Neuronal stem cell (in vitro differentiated cells): ENCODE measurements around the gene UBR7.

Source experiments
- DNase-seq: peaks from one replicate; pipeline ENCODE4 v3.0.0-alpha.2; 2013; ENCODE audit warnings: low spot score
- H2AFZ ChIP-seq: one replicate; pipeline ENCODE4 v1.6.1; 2013; ENCODE audit warnings: mild to moderate bottlenecking, low read length, inconsistent platforms
- H2AK5ac ChIP-seq: 2 replicates; pipeline ENCODE4 v1.6.1; 2013; ENCODE audit warnings: low read depth, mild to moderate bottlenecking, inconsistent platforms, low read length, moderate library complexity, mixed read lengths
- H2BK120ac ChIP-seq: 2 replicates; pipeline ENCODE4 v1.6.1; 2013; ENCODE audit warnings: low read depth, mild to moderate bottlenecking, inconsistent platforms, low read length, moderate library complexity, mixed read lengths
- H2BK12ac ChIP-seq: one replicate; pipeline ENCODE4 v1.6.1; 2013; ENCODE audit warnings: low read length, inconsistent platforms
- H2BK15ac ChIP-seq: 2 replicates; pipeline ENCODE4 v1.6.1; 2013; ENCODE audit warnings: mild to moderate bottlenecking, low read length, inconsistent platforms, mixed read lengths
- H2BK5ac ChIP-seq: one replicate; pipeline ENCODE4 v1.6.1; 2013; ENCODE audit warnings: inconsistent platforms, mild to moderate bottlenecking, low read length, moderate library complexity
- H3K14ac ChIP-seq: one replicate; pipeline ENCODE4 v1.6.1; 2013; ENCODE audit warnings: low read length, inconsistent platforms
- H3K18ac ChIP-seq: 2 replicates; pipeline ENCODE4 v1.6.1; 2013; ENCODE audit warnings: low read length, inconsistent platforms
- H3K23ac ChIP-seq: 2 replicates; pipeline ENCODE4 v1.6.1; 2013; ENCODE audit warnings: low read depth, mild to moderate bottlenecking, mixed read lengths, low read length, inconsistent platforms; ENCODE audit not compliant: poor library complexity
- H3K27ac ChIP-seq: replicated peaks from 3 replicates; pipeline ENCODE4 v1.5.1; 2013; ENCODE audit warnings: low read length, inconsistent platforms
- H3K27me3 ChIP-seq, 3 experiments: 2 replicates each; pipeline ENCODE4 v1.6.1; 2013; ENCODE audit warnings: low read length in 3 of 3, mild to moderate bottlenecking in 2 of 3, inconsistent platforms in 1 of 3, low read depth in 1 of 3, mixed read lengths in 1 of 3, moderate library complexity in 1 of 3; ENCODE audit not compliant: control insufficient read depth in 3 of 3, insufficient read depth in 3 of 3
- H3K36me3 ChIP-seq, 2 donors: replicated peaks in 1 of 2; 2 replicates each; pipeline ENCODE4 v1.6.1; 2013; ENCODE audit warnings: low read length in 2 of 2; ENCODE audit not compliant: control insufficient read depth in 2 of 2, insufficient read depth in 2 of 2
- H3K4ac ChIP-seq: 2 replicates; pipeline ENCODE4 v1.6.1; 2013; ENCODE audit warnings: inconsistent platforms, mild to moderate bottlenecking, low read length, moderate library complexity
- H3K4me1 ChIP-seq, 2 donors: 1 replicate in 1 of 2; 2 replicates in 1 of 2; pipeline ENCODE4 v1.6.1; 2013; ENCODE audit warnings: low read length in 2 of 2, low read depth in 1 of 2; ENCODE audit not compliant: control insufficient read depth in 2 of 2, insufficient read depth in 1 of 2
- H3K4me2 ChIP-seq: one replicate; pipeline ENCODE4 v1.6.1; 2013; ENCODE audit warnings: mild to moderate bottlenecking, low read length, inconsistent platforms; ENCODE audit not compliant: insufficient read depth, poor library complexity, severe bottlenecking
- H3K4me3 ChIP-seq, 2 donors: 2 replicates each; pipeline ENCODE4 v1.5.1; 2013; ENCODE audit warnings: low read length in 2 of 2, mild to moderate bottlenecking in 2 of 2, inconsistent platforms in 1 of 2, moderate library complexity in 1 of 2
- H3K79me1 ChIP-seq: one replicate; pipeline ENCODE4 v1.6.1; 2013; ENCODE audit warnings: low read depth, mild to moderate bottlenecking, inconsistent platforms, low read length, moderate library complexity
- H3K9ac ChIP-seq: one replicate; pipeline ENCODE4 v1.6.1; 2013; ENCODE audit warnings: mild to moderate bottlenecking, low read depth, low read length, inconsistent platforms; ENCODE audit not compliant: poor library complexity
- H3K9me3 ChIP-seq, 2 donors: replicated peaks in 1 of 2; 2 replicates each; pipeline versions ENCODE3 to v1.6.1; 2013; ENCODE audit warnings: low read length in 2 of 2, mild to moderate bottlenecking in 2 of 2, inconsistent platforms in 1 of 2, low read depth in 1 of 2, mixed read lengths in 1 of 2, moderate library complexity in 1 of 2; ENCODE audit not compliant: control insufficient read depth in 2 of 2, insufficient read depth in 1 of 2
- H4K8ac ChIP-seq: one replicate; pipeline ENCODE4 v1.6.1; 2013; ENCODE audit warnings: low read depth, mild to moderate bottlenecking, inconsistent platforms, low read length, moderate library complexity
- H4K91ac ChIP-seq: one replicate; pipeline ENCODE4 v1.6.1; 2013; ENCODE audit warnings: low read length, low read depth, mild to moderate bottlenecking, inconsistent platforms; ENCODE audit not compliant: poor library complexity
- WGBS, 2 donors: extraction: QIAGEN DNeasy Blood & Tissue Kit; methylation state at CpG; one replicate each; pipeline ENCODE4 v1.1.7; 2013; ENCODE audit warnings: missing lambda C conversion rate in 2 of 2, mixed read lengths in 1 of 2; ENCODE audit not compliant: insufficient read length in 2 of 2, insufficient replicate concordance in 1 of 2; ENCODE audit errors: extremely low coverage in 2 of 2; 5-methylcytosine and 5-hydroxymethylcytosine counted together

The UBR7 gene

GRCh38 chr14:93262446-93262845 is 55.4 kb downstream of the UBR7 start:
- no peak overlapping the region for H3K27ac ChIP-seq
- WGBS, 2 donors: no CpG with 5 or more reads among the region's 2 CpGs
- no peak overlapping the region for H2BK5ac ChIP-seq
- no peak overlapping the region for H2BK12ac ChIP-seq
- H2BK15ac ChIP-seq: no peak overlapping the region
- no peak overlapping the region for H3K4me3 ChIP-seq
- no peaks in the 10 kb centered on the region for H3K9me3 ChIP-seq
- no peak overlapping the region for H4K91ac ChIP-seq
- H3K4ac ChIP-seq: no peak overlapping the region
- DNase-seq: no peak
- H3K14ac ChIP-seq: no peak overlapping the region
- no peak overlapping the region for H2BK120ac ChIP-seq
- no peak overlapping the region for H3K18ac ChIP-seq
- no peak overlapping the region for H4K8ac ChIP-seq
- no peaks in the 10 kb centered on the region for H3K79me1 ChIP-seq
- H3K9ac ChIP-seq: no peak overlapping the region
- H3K4me1 ChIP-seq: no peaks in the 10 kb centered on the region
- peaks cover 5 to 49% of the 10 kb centered on the region in 2 donors for H3K36me3 ChIP-seq
- no peak overlapping the region for H2AK5ac ChIP-seq
- no peak overlapping the region for H3K23ac ChIP-seq
- no peaks in the 10 kb centered on the region for H3K27me3 ChIP-seq
- H3K4me2 ChIP-seq: no peak overlapping the region
- H2AFZ ChIP-seq: no peak overlapping the region

GRCh38 chr14:93263416-93263815 is 56.4 kb downstream of the UBR7 start:
- Histone ChIP-seq H3K4ac (no peak overlapping the region), H2AK5ac (no peak overlapping the region), H2BK15ac (no peak overlapping the region), H2AFZ (no peak overlapping the region), H2BK120ac (no peak overlapping the region), H3K9ac (no peak overlapping the region), H3K27me3 (no peaks in the 10 kb centered on the region), H3K79me1 (no peaks in the 10 kb centered on the region), H4K91ac (no peak overlapping the region), H3K23ac (no peak overlapping the region), H3K36me3 (peaks cover 5 to 45% of the 10 kb centered on the region in 2 donors), H3K9me3 (no peaks in the 10 kb centered on the region), H2BK5ac (no peak overlapping the region), H2BK12ac (no peak overlapping the region), H3K4me2 (no peak overlapping the region), H3K27ac (no peak overlapping the region), H4K8ac (no peak overlapping the region), H3K18ac (no peak overlapping the region), H3K4me3 (no peak overlapping the region), H3K4me1 (no peaks in the 10 kb centered on the region), H3K14ac (no peak overlapping the region)
- WGBS, 2 donors: no CpG with 5 or more reads among the region's 1 CpG
- DNase-seq: no peak

- no peak overlapping the region for H2BK120ac ChIP-seq
- H2BK12ac ChIP-seq: no peak overlapping the region
- no peak overlapping the region for H3K4me2 ChIP-seq
- H3K79me1 ChIP-seq: no peaks in the 10 kb centered on the region
- H2BK5ac ChIP-seq: no peak overlapping the region
- H4K91ac ChIP-seq: no peak overlapping the region
- H3K23ac ChIP-seq: no peak overlapping the region
- H3K14ac ChIP-seq: no peak overlapping the region
- H3K4me1 ChIP-seq: peaks cover 0 to 3% of the 10 kb centered on the region in 2 donors
- no peak overlapping the region for H4K8ac ChIP-seq
- H2AFZ ChIP-seq: no peak overlapping the region
- H2BK15ac ChIP-seq: no peak overlapping the region
- H3K27ac ChIP-seq: no peak overlapping the region
- no peak overlapping the region for H3K4ac ChIP-seq
- no peak overlapping the region for H2AK5ac ChIP-seq
- peaks cover 2 to 26% of the 10 kb centered on the region in 2 donors for H3K36me3 ChIP-seq
- H3K18ac ChIP-seq: no peak overlapping the region
- DNase-seq: no peak
- H3K9me3 ChIP-seq: no peaks in the 10 kb centered on the region
- no peak overlapping the region for H3K4me3 ChIP-seq
- no peak overlapping the region for H3K9ac ChIP-seq
- no CpG with 5 or more reads among the region's 6 CpGs for WGBS, 2 donors
- H3K27me3 ChIP-seq: no peaks in the 10 kb centered on the region
Measured at GRCh38 chr14:93266127-93266526, 59.1 kb downstream of the UBR7 start.

GRCh38 chr14:93267149-93267711 is 60.2 kb downstream of the UBR7 start:
- H3K79me1 ChIP-seq: no peaks in the 10 kb centered on the region
- H2AK5ac ChIP-seq: no peak overlapping the region
- no peak overlapping the region for H3K23ac ChIP-seq
- no peak overlapping the region for H3K4me3 ChIP-seq
- no peak overlapping the region for H3K9ac ChIP-seq
- no peak overlapping the region for H2BK120ac ChIP-seq
- H4K91ac ChIP-seq: no peak overlapping the region
- H3K18ac ChIP-seq: no peak overlapping the region
- no CpG with 5 or more reads among the region's 3 CpGs for WGBS, 2 donors
- no peak overlapping the region for H3K4me2 ChIP-seq
- H2BK12ac ChIP-seq: no peak overlapping the region
- H3K9me3 ChIP-seq: no peaks in the 10 kb centered on the region
- no peak overlapping the region for H3K14ac ChIP-seq
- no peak overlapping the region for H2BK15ac ChIP-seq
- no peak overlapping the region for H3K4ac ChIP-seq
- no peaks in the 10 kb centered on the region for H3K27me3 ChIP-seq
- no peak overlapping the region for H2AFZ ChIP-seq
- no peak for DNase-seq
- H2BK5ac ChIP-seq: no peak overlapping the region
- no peak overlapping the region for H4K8ac ChIP-seq
- no peak overlapping the region for H3K27ac ChIP-seq
- H3K4me1 ChIP-seq: peaks cover 0 to 5% of the 10 kb centered on the region in 2 donors
- H3K36me3 ChIP-seq: peaks cover 2 to 24% of the 10 kb centered on the region in 2 donors
